Nephron progenitor cell (in vitro differentiated cells): Measurements from ENCODE around the gene MGAT5B.

Source experiments
- DNase-seq: peaks from one replicate; pipeline ENCODE4 v3.0.0; 2021
- H3K27ac Mint-ChIP-seq: 2 replicates; pipeline ENCODE4 v1.8.0; 2021; ENCODE audit warnings: mild to moderate bottlenecking, moderate library complexity, mixed read lengths
- H3K27me3 Mint-ChIP-seq: 2 replicates; pipeline ENCODE4 v1.8.0; 2021; ENCODE audit warnings: mild to moderate bottlenecking, low read depth, mixed read lengths; ENCODE audit not compliant: poor library complexity
- H3K36me3 Mint-ChIP-seq: 2 replicates; pipeline ENCODE4 v1.8.0; 2021; ENCODE audit warnings: low read depth, mixed read lengths
- H3K4me1 Mint-ChIP-seq: 2 replicates; pipeline ENCODE4 v1.8.0; 2021; ENCODE audit warnings: mixed read lengths
- H3K4me3 Mint-ChIP-seq: 2 replicates; pipeline ENCODE4 v1.8.0; 2021; ENCODE audit warnings: mild to moderate bottlenecking, moderate library complexity, mixed read lengths
- H3K9me3 Mint-ChIP-seq: 2 replicates; pipeline ENCODE4 v1.8.0; 2021; ENCODE audit warnings: mild to moderate bottlenecking, moderate library complexity, mixed read lengths
- CTCF ChIP-seq: fragments of 200-600 bp; sonication (generic); IDR thresholded peaks from 2 replicates; pipeline ENCODE4 v1.5.0; 2021; ENCODE audit warnings: antibody characterized with exemption

MGAT5B gene

GRCh38 chr17:76944477-76944876 is 76.3 kb downstream of the MGAT5B start:
- no peak for TF ChIP-seq CTCF
- peaks cover 7% of the 10 kb centered on the region for H3K27me3 Mint-ChIP-seq
- H3K27ac Mint-ChIP-seq: no peak overlapping the region
- DNase-seq: no peak
- H3K9me3 Mint-ChIP-seq: no peaks in the 10 kb centered on the region
- H3K36me3 Mint-ChIP-seq: no peaks in the 10 kb centered on the region
- peaks cover 21% of the 10 kb centered on the region for H3K4me1 Mint-ChIP-seq
- H3K4me3 Mint-ChIP-seq: no peak overlapping the region

- Mint-ChIP-seq H3K4me1 (peaks cover 21% of the 10 kb centered on the region), H3K4me3 (no peak overlapping the region), H3K27ac (no peak overlapping the region), H3K27me3 (peaks cover 3% of the 10 kb centered on the region), H3K36me3 (no peaks in the 10 kb centered on the region), H3K9me3 (no peaks in the 10 kb centered on the region)
- no peak for DNase-seq
- TF ChIP-seq CTCF: no peak
These were observed 78.0 kb downstream of the MGAT5B start for GRCh38 chr17:76946111-76946771.

- Mint-ChIP-seq H3K27ac (no peak overlapping the region), H3K4me1 (peaks cover 21% of the 10 kb centered on the region), H3K27me3 (peaks cover 2% of the 10 kb centered on the region), H3K36me3 (no peaks in the 10 kb centered on the region), H3K4me3 (no peak overlapping the region), H3K9me3 (no peaks in the 10 kb centered on the region)
- DNase-seq: no peak
- no peak for TF ChIP-seq CTCF
These were observed 78.5 kb downstream of the MGAT5B start for GRCh38 chr17:76946772-76947135.

- Mint-ChIP-seq H3K27me3 (no peaks in the 10 kb centered on the region), H3K36me3 (no peaks in the 10 kb centered on the region)
- TF ChIP-seq CTCF: no peak
These were observed 79.1 kb downstream of the MGAT5B start for GRCh38 chr17:76947309-76947708.

GRCh38 chr17:76947771-76948170 is 79.6 kb downstream of the MGAT5B start:
- H3K4me1 Mint-ChIP-seq: peaks cover 19% of the 10 kb centered on the region
- H3K27me3 Mint-ChIP-seq: no peaks in the 10 kb centered on the region
- H3K9me3 Mint-ChIP-seq: no peaks in the 10 kb centered on the region
- DNase-seq: no peak
- no peak overlapping the region for H3K27ac Mint-ChIP-seq
- H3K36me3 Mint-ChIP-seq: no peaks in the 10 kb centered on the region
- TF ChIP-seq CTCF: no peak
- no peak overlapping the region for H3K4me3 Mint-ChIP-seq

More at GRCh38 chr17:76947309-76947708, 79.1 kb downstream of the MGAT5B start:
- no peaks in the 10 kb centered on the region for H3K9me3 Mint-ChIP-seq
- no peak for DNase-seq
- peaks cover 21% of the 10 kb centered on the region for H3K4me1 Mint-ChIP-seq
- no peak overlapping the region for H3K4me3 Mint-ChIP-seq
- no peak overlapping the region for H3K27ac Mint-ChIP-seq

GRCh38 chr17:76948301-76948700 is 80.1 kb downstream of the MGAT5B start:
- no peak overlapping the region for H3K27ac Mint-ChIP-seq
- no peak for TF ChIP-seq CTCF
- H3K4me1 Mint-ChIP-seq: peaks cover 14% of the 10 kb centered on the region
- H3K4me3 Mint-ChIP-seq: no peak overlapping the region
- no peak for DNase-seq
- H3K27me3 Mint-ChIP-seq: no peaks in the 10 kb centered on the region
- no peaks in the 10 kb centered on the region for H3K9me3 Mint-ChIP-seq
- H3K36me3 Mint-ChIP-seq: no peaks in the 10 kb centered on the region
